Suprapubic skin (tissue), 4 donors: Measurements from ENCODE around the gene MEFV. TPM values are rescaled to one million over a fixed set of nuclear protein-coding genes. Genes with fewer than 3 reads are reported as not detected.
"Not testable (repeated sequence)": the region's sequence is repeated elsewhere in the genome, so short reads cannot be mapped to it uniquely, and the experiment has no call there.

Source experiments
- DNase-seq, 2 donors: peaks; one replicate each; pipeline ENCODE4 v3.0.0-alpha.2; 2019; ENCODE audit warnings: low spot score in 2 of 2
- H3K27ac ChIP-seq: fragments of 200-600 bp; sonication (generic); one replicate; pipeline ENCODE4 v1.5.1; 2019
- H3K27me3 ChIP-seq: fragments of 200-600 bp; sonication (generic); one replicate; pipeline ENCODE4 v1.5.1; 2019
- H3K36me3 ChIP-seq: fragments of 200-600 bp; sonication (generic); one replicate; pipeline ENCODE4 v1.5.1; 2019
- H3K4me1 ChIP-seq: fragments of 200-600 bp; sonication (generic); one replicate; pipeline ENCODE4 v1.5.1; 2019
- H3K4me3 ChIP-seq: fragments of 200-600 bp; sonication (generic); one replicate; pipeline ENCODE4 v1.5.1; 2019; ENCODE audit warnings: mild to moderate bottlenecking
- H3K9me3 ChIP-seq: fragments of 200-600 bp; sonication (generic); one replicate; pipeline ENCODE4 v1.5.1; 2019
- CTCF ChIP-seq, 2 donors: fragments of 200-600 bp in 1 of 2; fragments of 450-650 bp in 1 of 2; sonication (generic) in 1 of 2; IDR thresholded peaks; one replicate each; pipeline ENCODE4 v1.5.1; 2016 to 2019; ENCODE audit warnings: antibody characterized with exemption in 2 of 2, mild to moderate bottlenecking in 1 of 2, moderate library complexity in 1 of 2
- EP300 ChIP-seq: sonication (generic); formaldehyde crosslinking; IDR thresholded peaks from one replicate; pipeline ENCODE4 v1.6.1; 2017; ENCODE audit warnings: antibody characterized with exemption
- POLR2A ChIP-seq, 2 donors: fragments of 450-650 bp; IDR thresholded peaks; one replicate each; pipeline ENCODE4 v1.6.1; 2017; ENCODE audit warnings: antibody characterized with exemption in 2 of 2, mild to moderate bottlenecking in 2 of 2, moderate library complexity in 2 of 2
- POLR2AphosphoS5 ChIP-seq, 3 donors: sonication (generic); formaldehyde crosslinking; IDR thresholded peaks; one replicate each; pipeline ENCODE4 v1.6.1; 2017; ENCODE audit warnings: antibody characterized with exemption in 3 of 3
- WGBS: methylation state at CpG from one replicate; pipeline ENCODE4 v1.1.5; 2018; 5-methylcytosine and 5-hydroxymethylcytosine counted together
- total RNA-seq, 4 donors: library from RNA; depleted of rRNA; stranded (reverse); fragments of >200 nt; gene quantifications; one replicate each; pipeline ENCODE4 v1.1.0, GENCODE V29; 2016

Gene MEFV
- total RNA-seq, 4 donors from 2014 or later: 0.16 to 0.40 (median 0.17) TPM; not detected in 1

GRCh38 chr16:3214904-3215600, 41.4 kb downstream of the MEFV start:
- peaks cover 3% of the 10 kb centered on the region for H3K27me3 ChIP-seq
- no peaks in the 10 kb centered on the region for H3K4me1 ChIP-seq
- no peaks in the 10 kb centered on the region for H3K36me3 ChIP-seq
- no peaks in the 10 kb centered on the region for H3K9me3 ChIP-seq
- H3K4me3 ChIP-seq: no peak overlapping the region
- TF ChIP-seq POLR2A (IDR thresholded peaks at IDR 0.05) (no peak), EP300 (no peak), POLR2AphosphoS5 (IDR thresholded peaks at IDR 0.05) (no peak), CTCF (IDR thresholded peaks at IDR 0.05) (no peak)
- WGBS: 43% methylated on average over 7 of the region's 7 CpGs
- no peak for DNase-seq
- no peak overlapping the region for H3K27ac ChIP-seq

GRCh38 chr16:3212567-3212966, 43.9 kb downstream of the MEFV start:
- H3K4me1 ChIP-seq: no peaks in the 10 kb centered on the region
- H3K27me3 ChIP-seq: peaks cover 13% of the 10 kb centered on the region
- 68% methylated on average over 1 of the region's 1 CpG for WGBS
- H3K36me3 ChIP-seq: no peaks in the 10 kb centered on the region
- DNase-seq: no peak
- TF ChIP-seq POLR2AphosphoS5 (IDR thresholded peaks at IDR 0.05) (no peak), EP300 (no peak), CTCF (IDR thresholded peaks at IDR 0.05) (no peak), POLR2A (IDR thresholded peaks at IDR 0.05) (no peak)
- H3K27ac ChIP-seq: no peak overlapping the region
- no peaks in the 10 kb centered on the region for H3K9me3 ChIP-seq
- H3K4me3 ChIP-seq: no peak overlapping the region

GRCh38 chr16:3212006-3212405, 44.4 kb downstream of the MEFV start:
- Histone ChIP-seq H3K27me3 (peaks cover 13% of the 10 kb centered on the region), H3K4me1 (no peaks in the 10 kb centered on the region), H3K27ac (no peak overlapping the region), H3K4me3 (no peak overlapping the region), H3K36me3 (no peaks in the 10 kb centered on the region), H3K9me3 (no peaks in the 10 kb centered on the region)
- no peak for DNase-seq
- WGBS: 95% methylated on average over 3 of the region's 3 CpGs
- TF ChIP-seq POLR2AphosphoS5 (IDR thresholded peaks at IDR 0.05) (no peak), CTCF (IDR thresholded peaks at IDR 0.05) (no peak), EP300 (no peak), POLR2A (IDR thresholded peaks at IDR 0.05) (no peak)

- TF ChIP-seq EP300: no peak
- no peak for TF ChIP-seq CTCF (IDR thresholded peaks at IDR 0.05)
- TF ChIP-seq POLR2AphosphoS5 (IDR thresholded peaks at IDR 0.05): no peak
- TF ChIP-seq POLR2A (IDR thresholded peaks at IDR 0.05): no peak
- DNase-seq: no peak
- H3K4me1 ChIP-seq: no peaks in the 10 kb centered on the region
- H3K36me3 ChIP-seq: no peaks in the 10 kb centered on the region
- peaks cover 30% of the 10 kb centered on the region for H3K27me3 ChIP-seq
- H3K4me3 ChIP-seq: no peak overlapping the region
- peaks cover 10% of the 10 kb centered on the region for H3K9me3 ChIP-seq
- no peak overlapping the region for H3K27ac ChIP-seq
- WGBS: 69% methylated on average over 19 of the region's 19 CpGs
These were observed 49.1 kb downstream of the MEFV start for GRCh38 chr16:3207086-3207953.

- not testable (repeated sequence) for H3K4me3 ChIP-seq, H3K27ac ChIP-seq, H3K9me3 ChIP-seq, H3K4me1 ChIP-seq, DNase-seq, H3K36me3 ChIP-seq
- WGBS: 69% methylated on average over 3 of the region's 3 CpGs
- peaks cover 30% of the 10 kb centered on the region for H3K27me3 ChIP-seq
These were observed 50.5 kb downstream of the MEFV start for GRCh38 chr16:3205939-3206338.
